PC-3 (cell line): Measurements from ENCODE around the gene INSL3.

Source experiments
- CTCF ChIP-seq: fragments of 300-600 bp; sonication (generic); conservative IDR thresholded peaks from 2 replicates; pipeline ENCODE4 v1.5.1; 2017; ENCODE audit warnings: antibody characterized with exemption, low read depth, mild to moderate bottlenecking, low read length
- EZH2 ChIP-seq: fragments of 300-600 bp; sonication (generic); IDR thresholded peaks from one replicate; pipeline ENCODE4 v1.6.1; 2017; ENCODE audit warnings: antibody characterized with exemption, mild to moderate bottlenecking, low read length; ENCODE audit not compliant: unreplicated experiment
- EZH2phosphoT487 ChIP-seq: fragments of 300-600 bp; sonication (generic); IDR thresholded peaks from 2 replicates; pipeline ENCODE4 v1.6.1; 2018; ENCODE audit warnings: mild to moderate bottlenecking, antibody characterized with exemption, low read length, borderline replicate concordance

GRCh38 chr19:17854061-17854460, 32.7 kb upstream of the INSL3 start:
- no peak for TF ChIP-seq EZH2
- no peak for TF ChIP-seq CTCF
- no peak for TF ChIP-seq EZH2phosphoT487
